Measurements from ENCODE around the gene C6orf47. TPM values are rescaled to one million over a fixed set of nuclear protein-coding genes. Genes with fewer than 3 reads are reported as not detected.

C6orf47 gene
- total and polyA plus RNA-seq, 2 donors from 2014 or later = 25.5 to 26.5 TPM

- intact Hi-C loops (cut with DNase I) = no loop called here
- H3K4me3 ChIP-seq (ENCODE audit: low read length in 3 of 3) = no peak overlapping the region
- no peak overlapping the region for H3K27ac ChIP-seq (ENCODE audit: low read depth in 2 of 2, low read length in 2 of 2)
- H3K36me3 ChIP-seq (ENCODE audit: control insufficient read depth in 2 of 3, insufficient read depth in 3 of 3, low read length in 3 of 3) = peaks cover 9 to 50% (median 44%) of the 10 kb centered on the region in 3 donors
- H3K9me3 ChIP-seq (ENCODE audit: control insufficient read depth in 2 of 3, insufficient read depth in 1 of 3, low read length in 3 of 3) = no peaks in the 10 kb centered on the region
- FAIRE-seq (no peak), DNase-seq (no peak)
- TF ChIP-seq CTCF (IDR thresholded peaks at IDR 0.05; ENCODE audit: borderline replicate concordance, extremely low read depth, insufficient read depth) = no peak
- H3K4me1 ChIP-seq (ENCODE audit: control insufficient read depth in 2 of 3, insufficient read depth in 2 of 3, low read depth in 1 of 3, low read length in 3 of 3) = no peaks in the 10 kb centered on the region
- H3K9ac ChIP-seq (ENCODE audit: low read length in 3 of 3) = no peak overlapping the region
- no peaks in the 10 kb centered on the region for H3K27me3 ChIP-seq (ENCODE audit: control insufficient read depth, insufficient read depth, low read length)
Measured at GRCh38 chr6:31692886-31693285, 32.3 kb upstream of the C6orf47 start.

GRCh38 chr6:31692353-31692752, 31.8 kb upstream of the C6orf47 start:
- Histone ChIP-seq H3K4me1 (ENCODE audit: control insufficient read depth in 2 of 3, insufficient read depth in 2 of 3, low read depth in 1 of 3, low read length in 3 of 3) (no peaks in the 10 kb centered on the region), H3K27me3 (ENCODE audit: control insufficient read depth, insufficient read depth, low read length) (no peaks in the 10 kb centered on the region), H3K9me3 (ENCODE audit: control insufficient read depth in 2 of 3, insufficient read depth in 1 of 3, low read length in 3 of 3) (no peaks in the 10 kb centered on the region), H3K36me3 (ENCODE audit: control insufficient read depth in 2 of 3, insufficient read depth in 3 of 3, low read length in 3 of 3) (peaks cover 9 to 54% (median 45%) of the 10 kb centered on the region in 3 donors), H3K27ac (ENCODE audit: low read depth in 2 of 2, low read length in 2 of 2) (no peak overlapping the region), H3K9ac (ENCODE audit: low read length in 3 of 3) (no peak overlapping the region), H3K4me3 (ENCODE audit: low read length in 3 of 3) (no peak overlapping the region)
- TF ChIP-seq CTCF (IDR thresholded peaks at IDR 0.05; ENCODE audit: borderline replicate concordance, extremely low read depth, insufficient read depth) = no peak
- DNase-seq = no peak
- no peak for FAIRE-seq
- intact Hi-C loops (cut with DNase I) = no loop called here

- no peak overlapping the region for H3K9ac ChIP-seq (ENCODE audit: low read length in 3 of 3)
- intact Hi-C loops (cut with DNase I) = no loop called here
- H3K36me3 ChIP-seq (ENCODE audit: control insufficient read depth in 2 of 3, insufficient read depth in 3 of 3, low read length in 3 of 3) = peaks cover 9 to 51% (median 46%) of the 10 kb centered on the region in 3 donors
- no peaks in the 10 kb centered on the region for H3K27me3 ChIP-seq (ENCODE audit: control insufficient read depth, insufficient read depth, low read length)
- DNase-seq (no peak), FAIRE-seq (no peak)
- H3K4me1 ChIP-seq (ENCODE audit: control insufficient read depth in 2 of 3, insufficient read depth in 2 of 3, low read depth in 1 of 3, low read length in 3 of 3) = no peaks in the 10 kb centered on the region
- H3K27ac ChIP-seq (ENCODE audit: low read depth in 2 of 2, low read length in 2 of 2) = no peak overlapping the region
- H3K4me3 ChIP-seq (ENCODE audit: low read length in 3 of 3) = no peak overlapping the region
- no peak for TF ChIP-seq CTCF (IDR thresholded peaks at IDR 0.05; ENCODE audit: borderline replicate concordance, extremely low read depth, insufficient read depth)
- H3K9me3 ChIP-seq (ENCODE audit: control insufficient read depth in 2 of 3, insufficient read depth in 1 of 3, low read length in 3 of 3) = no peaks in the 10 kb centered on the region
Measured at GRCh38 chr6:31691564-31692108, 31.1 kb upstream of the C6orf47 start.

- DNase-seq (no peak), FAIRE-seq (no peak)
- no peaks in the 10 kb centered on the region for H3K4me1 ChIP-seq (ENCODE audit: control insufficient read depth in 2 of 3, insufficient read depth in 2 of 3, low read depth in 1 of 3, low read length in 3 of 3)
- no peak for TF ChIP-seq CTCF (IDR thresholded peaks at IDR 0.05; ENCODE audit: borderline replicate concordance, extremely low read depth, insufficient read depth)
- no peak overlapping the region for H3K4me3 ChIP-seq (ENCODE audit: low read length in 3 of 3)
- H3K27me3 ChIP-seq (ENCODE audit: control insufficient read depth, insufficient read depth, low read length) = no peaks in the 10 kb centered on the region
- peaks cover 9 to 49% (median 46%) of the 10 kb centered on the region in 3 donors for H3K36me3 ChIP-seq (ENCODE audit: control insufficient read depth in 2 of 3, insufficient read depth in 3 of 3, low read length in 3 of 3)
- intact Hi-C loops (cut with DNase I) = no loop called here
- H3K9me3 ChIP-seq (ENCODE audit: control insufficient read depth in 2 of 3, insufficient read depth in 1 of 3, low read length in 3 of 3) = no peaks in the 10 kb centered on the region
- no peak overlapping the region for H3K9ac ChIP-seq (ENCODE audit: low read length in 3 of 3)
- H3K27ac ChIP-seq (ENCODE audit: low read depth in 2 of 2, low read length in 2 of 2) = no peak overlapping the region
Measured at GRCh38 chr6:31691078-31691463, 30.5 kb upstream of the C6orf47 start.

Measured in kidney (tissue), 14 donors.